GM21526 (cell line): ENCODE measurements around the gene LIPI.
"Not testable (repeated sequence)": the region's sequence is repeated elsewhere in the genome, so short reads cannot be mapped to it uniquely, and the experiment has no call there.

ENCODE experiments used
- ATAC-seq: cut with Tn5 transposase; IDR thresholded peaks from one replicate; pipeline ENCODE4 v1.9.1; 2021; ENCODE audit warnings: moderate library complexity; ENCODE audit not compliant: unreplicated experiment, low FRiP score

LIPI gene

GRCh38 chr21:14120091-14120734 is 90.5 kb downstream of the LIPI start:
- ATAC-seq, result no peak

DNA sequence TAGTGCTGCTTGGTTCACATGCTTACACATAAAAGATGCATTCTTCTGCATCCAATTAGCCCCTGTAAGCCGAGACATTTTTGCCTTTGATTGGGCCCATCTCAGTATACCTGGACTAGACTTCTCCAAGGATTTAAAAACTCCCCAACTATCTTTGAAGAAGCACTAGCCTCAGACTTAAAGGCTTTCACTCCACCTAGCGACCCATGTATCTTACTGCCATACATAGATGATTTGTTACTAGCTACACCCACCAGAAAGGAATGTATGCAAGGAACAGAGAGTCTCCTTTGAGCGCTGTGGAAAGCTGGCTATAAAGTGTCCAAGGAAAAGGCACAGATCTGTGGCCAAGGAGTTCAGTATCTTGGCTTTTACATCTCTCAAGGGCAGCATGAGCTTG is 91.7 kb downstream of the LIPI start:
- ATAC-seq, result no peak

DNA sequence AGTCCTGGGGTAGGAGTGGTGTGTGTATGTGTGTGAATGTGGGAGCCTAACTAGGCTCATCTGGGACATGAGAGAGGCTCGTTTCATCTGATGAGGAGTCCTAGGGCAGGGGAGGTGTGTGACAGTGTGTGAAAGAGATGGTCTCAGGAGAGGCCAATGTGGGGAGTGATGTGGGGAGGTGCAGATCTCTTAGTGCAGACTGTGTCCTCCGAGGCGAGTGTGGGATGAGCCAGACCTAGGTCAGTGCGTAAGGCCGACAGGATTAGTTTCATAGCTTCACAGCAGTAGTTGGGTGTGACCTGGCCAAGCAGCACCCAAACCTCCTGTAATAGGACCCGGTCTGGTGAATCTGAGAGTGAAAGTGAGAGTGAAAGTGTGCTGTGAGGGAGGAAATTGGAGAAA is 94.7 kb downstream of the LIPI start:
- ATAC-seq, result peak; percentile 77

GRCh38 chr21:14115646-14116045 is 95.1 kb downstream of the LIPI start:
- peak; percentile 5 for ATAC-seq

- ATAC-seq, result no peak
Measured at GRCh38 chr21:14114251-14114650, 96.5 kb downstream of the LIPI start.

DNA sequence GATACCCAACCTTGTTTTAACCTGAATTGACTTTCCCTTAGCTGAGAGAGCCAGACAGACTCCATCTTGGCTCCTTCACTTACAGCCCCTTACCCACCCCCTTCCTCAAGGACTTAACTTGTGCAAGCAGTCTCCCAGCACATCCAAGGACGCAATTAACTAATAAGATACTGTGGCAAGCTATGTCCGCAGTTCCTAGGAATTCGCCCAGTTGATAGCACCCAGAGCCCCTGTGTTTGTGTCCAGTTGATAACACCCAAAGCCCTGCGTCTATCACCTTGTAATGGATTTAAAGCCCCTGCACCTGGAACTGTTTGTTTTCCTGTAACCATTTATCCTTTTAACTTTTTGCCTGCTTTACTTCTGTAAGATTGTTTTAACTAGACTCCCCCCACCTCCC is 106.2 kb downstream of the LIPI start:
- ATAC-seq, result not testable (repeated sequence)

GRCh38 chr21:14099570-14099969 is 111.2 kb downstream of the LIPI start:
- ATAC-seq, result no peak

DNA sequence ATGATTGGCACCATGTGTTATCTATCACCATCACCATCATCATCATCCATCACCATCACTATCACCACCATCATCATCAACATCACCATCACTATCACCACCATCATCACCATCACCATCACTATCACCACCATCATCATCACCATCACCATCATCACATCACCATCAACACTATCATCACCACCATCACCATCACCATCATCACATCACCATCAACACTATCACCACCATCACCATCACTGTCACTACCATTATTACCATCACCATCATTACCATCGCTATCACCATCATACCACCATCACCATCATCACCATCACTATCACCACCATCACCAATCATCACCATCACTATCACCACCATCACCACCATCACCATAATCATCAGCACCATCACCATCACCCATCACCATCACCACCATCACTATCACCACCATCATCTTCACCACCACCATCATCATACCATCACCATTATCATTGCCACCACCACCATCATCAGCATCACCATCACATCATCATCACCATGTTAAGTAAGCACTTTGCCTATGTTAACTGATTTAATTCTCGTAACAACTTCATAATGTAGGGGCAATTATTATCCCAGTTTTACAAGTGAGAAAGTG is 112.8 kb downstream of the LIPI start:
- no peak for ATAC-seq

DNA sequence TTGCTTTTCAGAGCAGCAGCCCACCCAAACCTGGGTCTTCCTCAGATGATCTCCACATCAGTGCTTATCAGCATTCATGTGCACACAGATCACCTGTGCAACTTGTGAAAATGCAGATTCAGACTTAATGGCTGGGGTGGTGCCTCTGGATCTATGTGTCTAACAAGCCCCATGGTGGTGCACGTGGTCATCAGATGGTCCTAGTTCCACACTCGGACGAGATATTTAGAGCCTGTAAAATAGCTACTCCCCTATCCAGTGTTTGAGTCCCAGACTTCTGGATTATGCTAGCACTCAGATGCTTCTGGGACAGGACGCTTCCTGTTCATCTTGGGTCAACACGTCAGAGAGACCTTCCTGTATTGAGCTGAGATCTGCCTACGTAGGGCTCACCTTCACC is 114.2 kb downstream of the LIPI start:
- no peak for ATAC-seq

DNA sequence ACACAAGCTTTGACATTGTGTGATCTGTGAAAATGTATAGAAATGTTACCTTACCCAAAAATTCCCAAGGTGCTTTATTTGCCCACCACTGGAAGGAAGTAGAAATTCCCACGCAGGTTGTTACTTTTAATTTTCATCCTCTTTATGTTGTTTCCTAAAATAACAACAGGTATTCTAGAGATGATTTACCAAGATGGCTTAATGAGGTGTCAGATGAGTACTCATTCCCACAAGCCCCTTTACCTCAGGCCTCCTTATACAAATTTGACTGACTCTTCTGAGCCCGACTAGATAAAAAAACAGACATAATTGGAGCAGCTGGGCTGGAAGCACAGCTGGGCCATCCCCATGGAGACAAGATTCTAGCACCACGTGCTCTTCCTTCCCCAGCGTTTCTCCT is 114.6 kb downstream of the LIPI start:
- ATAC-seq, result no peak

DNA sequence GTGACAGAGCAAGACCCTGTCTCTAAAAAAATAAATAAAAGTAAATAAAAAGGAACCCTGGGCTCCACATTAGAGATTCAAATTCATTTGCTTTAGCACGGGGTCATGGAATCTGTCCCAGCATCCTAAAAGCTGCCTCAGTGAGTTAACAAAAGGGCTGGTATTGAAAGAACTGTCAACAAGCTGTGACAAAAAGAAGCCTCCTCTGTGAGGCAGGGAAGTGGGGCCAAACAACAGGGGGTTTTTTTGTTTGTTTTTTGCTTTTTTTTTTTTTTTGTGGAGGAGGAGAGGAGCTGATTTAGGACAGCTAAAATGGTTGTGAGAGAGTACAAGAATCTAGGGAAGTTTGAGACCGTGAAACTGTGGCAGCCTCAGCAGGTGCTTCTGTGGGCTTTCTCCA is 115.7 kb downstream of the LIPI start:
- ATAC-seq, result no peak

DNA sequence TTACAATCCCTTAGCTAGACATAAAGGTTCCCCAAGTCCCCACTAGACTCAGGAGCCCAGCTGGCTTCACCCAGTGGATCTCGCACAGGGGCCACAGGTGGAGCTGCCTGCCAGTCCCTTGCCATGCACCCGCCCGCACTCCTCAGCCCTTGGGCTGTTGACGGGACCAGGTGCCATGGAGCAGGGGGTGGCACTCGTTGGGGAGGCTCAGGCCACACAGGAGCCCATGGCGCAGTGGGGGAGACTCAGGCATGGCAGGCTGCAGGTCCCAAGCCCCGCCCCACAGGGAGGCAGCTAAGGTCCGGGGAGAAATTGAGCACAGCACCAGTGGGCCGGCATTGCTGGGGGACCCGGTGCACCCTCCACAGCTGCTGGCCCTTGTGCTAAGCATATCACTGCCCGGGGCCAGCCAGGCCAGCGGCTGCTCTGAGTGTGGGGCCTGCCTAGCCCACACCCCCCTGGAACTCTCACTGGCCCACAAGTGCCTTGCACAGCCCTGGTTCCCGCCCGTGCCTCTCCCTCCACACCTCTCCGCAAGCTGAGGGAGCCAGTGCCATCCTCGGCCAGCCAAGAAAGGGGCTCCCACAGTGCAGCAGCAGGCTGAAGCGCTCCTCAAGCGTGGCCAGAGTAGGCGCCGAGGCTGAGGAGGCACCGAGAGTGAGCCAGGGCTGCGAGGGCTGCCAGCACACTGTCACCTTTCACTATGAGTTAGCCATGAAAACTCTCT is 117.8 kb downstream of the LIPI start:
- ATAC-seq, result no peak

DNA sequence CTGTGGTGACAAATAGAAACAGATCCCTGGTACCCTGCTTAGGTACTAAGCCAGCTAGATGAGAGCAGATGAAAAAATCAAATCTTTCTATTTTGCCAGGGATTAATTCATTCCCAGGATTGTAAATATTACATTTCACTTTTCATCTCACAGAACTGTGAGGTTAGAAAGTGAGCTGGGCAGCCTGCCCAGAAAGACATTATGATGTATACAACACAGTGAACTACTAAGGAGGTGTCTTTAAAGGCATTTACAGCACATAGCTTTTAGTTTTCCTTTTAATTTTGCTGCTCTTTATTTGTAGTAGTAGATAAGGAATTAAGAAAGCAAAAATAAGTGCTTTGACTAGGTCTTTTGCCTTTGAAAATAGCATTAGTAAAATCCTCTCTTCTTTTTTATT is 120.6 kb downstream of the LIPI start:
- ATAC-seq, result not testable (repeated sequence)

GRCh38 chr21:14088391-14088790 is 122.4 kb downstream of the LIPI start:
- no peak for ATAC-seq

GRCh38 chr21:14086553-14086952 is 124.2 kb downstream of the LIPI start:
- peak; percentile 35 for ATAC-seq

- no peak for ATAC-seq
Measured at GRCh38 chr21:14084701-14085100, 126.1 kb downstream of the LIPI start.

DNA sequence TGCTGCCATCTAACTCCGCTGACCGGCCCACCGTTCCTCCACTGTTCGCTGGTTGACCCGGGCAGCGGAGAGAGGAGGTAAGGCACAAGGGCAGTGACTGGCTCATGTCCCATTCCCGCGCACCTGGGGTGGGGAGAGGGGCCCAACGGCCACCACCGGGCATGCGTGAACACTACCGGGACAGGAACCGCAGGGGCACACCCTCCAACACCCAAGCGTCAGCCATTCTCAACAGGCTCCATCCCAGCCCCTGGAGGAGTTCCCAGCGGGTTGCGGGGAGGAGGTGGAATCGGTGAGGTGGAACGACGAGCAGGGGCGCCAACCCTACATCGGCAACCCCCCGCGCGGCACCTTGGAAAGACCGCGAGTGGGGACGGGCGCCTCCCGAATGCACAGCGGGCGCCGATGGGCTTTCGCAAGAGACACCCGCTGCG is 126.7 kb downstream of the LIPI start:
- no peak for ATAC-seq

- no peak for ATAC-seq
Measured at GRCh38 chr21:14080764-14081096, 130.0 kb downstream of the LIPI start.

DNA sequence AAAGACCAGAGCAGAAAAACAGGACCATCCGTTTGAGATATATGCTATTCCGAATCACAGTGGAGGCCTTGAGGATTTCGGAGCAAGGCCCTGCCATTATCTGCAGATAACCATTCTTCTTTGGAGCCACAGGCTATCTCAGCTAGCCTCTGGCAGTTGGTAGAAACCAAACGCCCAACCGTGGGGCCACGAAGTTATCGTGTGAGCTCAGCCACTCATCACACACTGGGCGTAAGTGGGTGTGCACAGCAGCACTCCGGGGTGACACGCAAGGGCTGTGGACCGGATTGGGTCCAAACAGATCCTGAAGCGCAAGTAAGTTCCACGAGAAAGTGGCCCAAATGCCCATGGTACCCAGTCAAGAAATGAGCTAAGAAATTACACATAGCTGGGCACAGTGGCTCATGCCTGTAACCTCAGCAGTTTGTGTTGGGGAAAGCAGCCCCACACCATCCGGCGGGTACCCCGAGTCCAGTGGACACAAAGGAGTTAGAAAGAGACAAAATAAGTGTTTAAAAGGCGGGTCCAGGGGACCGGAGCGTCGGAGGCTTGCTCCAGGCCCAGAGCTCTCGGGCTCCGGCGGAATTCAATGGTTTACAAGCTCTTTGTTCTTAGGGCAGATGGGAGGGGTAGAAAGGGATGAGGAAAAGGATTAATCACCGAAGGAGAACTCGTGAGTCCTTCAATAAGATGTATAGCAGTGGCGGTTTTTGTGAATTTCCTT is 130.6 kb downstream of the LIPI start:
- no peak for ATAC-seq

GRCh38 chr21:14078746-14079375 is 131.9 kb downstream of the LIPI start:
- no peak for ATAC-seq
